Calu3 (cell line): Measurements from ENCODE around the gene IRF9. TPM values are rescaled to one million over a fixed set of nuclear protein-coding genes. Genes with fewer than 3 reads are reported as not detected.

Experiments used
- BruUV-seq: library from RNA; stranded (reverse); fragments of 400-500 nt; replicated peaks from 2 replicates; lab custom pipeline; 2021; lab: Mats Ljungman, UMichigan
- CTCF ChIA-PET: fragments of 300-600 bp; sonication (Branson Sonifier 250); formaldehyde crosslinking; loops from one replicate; lab custom pipeline; 2022; ENCODE audit warnings: antibody characterized with exemption; lab: Charles Lee
- DNase-seq: peaks from one replicate; pipeline ENCODE4 v3.0.0; 2022
- H3K27ac Mint-ChIP-seq: one replicate; pipeline ENCODE4 v1.8.0; 2022; ENCODE audit warnings: mixed read lengths; ENCODE audit not compliant: unreplicated experiment
- H3K27me3 Mint-ChIP-seq: one replicate; pipeline ENCODE4 v1.8.0; 2022; ENCODE audit warnings: mixed read lengths; ENCODE audit not compliant: unreplicated experiment
- H3K36me3 Mint-ChIP-seq: one replicate; pipeline ENCODE4 v1.8.0; 2022; ENCODE audit warnings: mild to moderate bottlenecking, moderate library complexity, mixed read lengths; ENCODE audit not compliant: insufficient read depth, unreplicated experiment
- H3K4me1 Mint-ChIP-seq: one replicate; pipeline ENCODE4 v1.8.0; 2022; ENCODE audit warnings: mild to moderate bottlenecking, low read depth, mixed read lengths; ENCODE audit not compliant: unreplicated experiment
- H3K4me3 Mint-ChIP-seq: one replicate; pipeline ENCODE4 v1.8.0; 2022; ENCODE audit warnings: mild to moderate bottlenecking, low read depth, moderate library complexity, mixed read lengths; ENCODE audit not compliant: unreplicated experiment
- H3K9me3 Mint-ChIP-seq: one replicate; pipeline ENCODE4 v1.8.0; 2022; ENCODE audit warnings: low read depth, mixed read lengths; ENCODE audit not compliant: unreplicated experiment
- CTCF ChIP-seq: fragments of 200-600 bp; IDR thresholded peaks from one replicate; pipeline ENCODE4 v1.8.0; 2022; ENCODE audit warnings: antibody characterized with exemption; ENCODE audit not compliant: unreplicated experiment
- intact Hi-C: fragments of 100-400 bp; cut with micrococcal nuclease; formaldehyde crosslinking; loops from one replicate; pipeline ENCODE4 v1.10.0; 2022; ENCODE audit not compliant: unreplicated experiment
- total RNA-seq: library from RNA; stranded (reverse); gene quantifications from 2 replicates; pipeline ENCODE4 v1.2.3, GENCODE V29; 2022

IRF9 gene
- total RNA-seq, 1 experiment from 2014 or later = 124 TPM

- no TSS peak for BruUV-seq
- H3K27me3 Mint-ChIP-seq = no peaks in the 10 kb centered on the region
These were observed 11.3 kb downstream of the IRF9 start for GRCh38 chr14:24172261-24172860.

GRCh38 chr14:24172871-24173281, 11.8 kb downstream of the IRF9 start:
- H3K27me3 Mint-ChIP-seq = no peaks in the 10 kb centered on the region
- H3K9me3 Mint-ChIP-seq = no peaks in the 10 kb centered on the region
- H3K36me3 Mint-ChIP-seq = peaks cover 40% of the 10 kb centered on the region
- no peak overlapping the region for H3K4me3 Mint-ChIP-seq
- DNase-seq = no peak
- no peaks in the 10 kb centered on the region for H3K4me1 Mint-ChIP-seq
- intact Hi-C loops = no loop called here
- TF ChIP-seq CTCF = no peak
- CTCF ChIA-PET = no interaction called here
- H3K27ac Mint-ChIP-seq = peak overlapping the region; percentile 24
- no TSS peak for BruUV-seq

More at GRCh38 chr14:24172261-24172860, 11.3 kb downstream of the IRF9 start:
- Mint-ChIP-seq H3K27ac (no peak overlapping the region), H3K36me3 (peaks cover 40% of the 10 kb centered on the region), H3K4me3 (no peak overlapping the region), H3K9me3 (no peaks in the 10 kb centered on the region), H3K4me1 (no peaks in the 10 kb centered on the region)
- no peak for DNase-seq
- CTCF ChIA-PET = no interaction called here
- no peak for TF ChIP-seq CTCF
- intact Hi-C loops = no loop called here

GRCh38 chr14:24176599-24176998, 15.5 kb downstream of the IRF9 start:
- Mint-ChIP-seq H3K4me3 (no peak overlapping the region), H3K27ac (no peak overlapping the region), H3K36me3 (peaks cover 66% of the 10 kb centered on the region), H3K9me3 (no peaks in the 10 kb centered on the region), H3K4me1 (no peaks in the 10 kb centered on the region), H3K27me3 (no peaks in the 10 kb centered on the region)
- CTCF ChIA-PET = no interaction called here
- no TSS peak for BruUV-seq
- DNase-seq = no peak
- intact Hi-C loops = no loop called here
- TF ChIP-seq CTCF = no peak

- Mint-ChIP-seq H3K9me3 (no peaks in the 10 kb centered on the region), H3K4me3 (no peak overlapping the region), H3K36me3 (peaks cover 63% of the 10 kb centered on the region), H3K27ac (no peak overlapping the region), H3K27me3 (no peaks in the 10 kb centered on the region), H3K4me1 (no peaks in the 10 kb centered on the region)
- no peak for DNase-seq
- no peak for TF ChIP-seq CTCF
- CTCF ChIA-PET = no interaction called here
- no TSS peak for BruUV-seq
- intact Hi-C loops = no loop called here
These were observed 16.2 kb downstream of the IRF9 start for GRCh38 chr14:24177041-24177825.
